C4-2B (cell line): Measurements from ENCODE around the gene TTC12.

Experiments
- ZFX ChIP-seq: fragments of 450-650 bp; IDR thresholded peaks from 2 replicates; pipeline ENCODE4 v1.6.1; 2017
- TF ChIP-seq, protein P1 (sequence below): fragments of 450-650 bp; conservative IDR thresholded peaks from 2 replicates; pipeline ENCODE4 v1.5.1; 2017; ENCODE audit warnings: mild to moderate bottlenecking

DNA sequence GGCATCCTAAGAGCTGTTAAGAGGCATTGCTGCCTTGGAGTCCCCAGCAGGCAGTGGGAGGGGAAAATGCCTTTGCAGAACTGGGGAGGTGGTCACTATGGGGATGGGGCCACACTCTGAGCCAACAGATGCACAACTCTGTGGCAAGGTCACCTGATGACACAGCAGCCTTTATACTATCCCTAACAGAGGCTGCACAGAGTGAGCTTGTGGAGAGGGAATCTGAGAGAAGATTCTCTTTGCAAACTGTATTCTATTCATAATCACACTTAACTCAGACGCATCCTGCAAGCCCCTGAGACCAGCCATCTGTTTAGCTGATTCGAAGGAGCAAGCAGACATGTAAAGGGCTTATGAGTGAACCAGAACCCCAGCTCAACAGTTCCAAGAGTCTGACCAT lies 49.0 kb upstream of the TTC12 start:
- TF ChIP-seq, protein P1, sequence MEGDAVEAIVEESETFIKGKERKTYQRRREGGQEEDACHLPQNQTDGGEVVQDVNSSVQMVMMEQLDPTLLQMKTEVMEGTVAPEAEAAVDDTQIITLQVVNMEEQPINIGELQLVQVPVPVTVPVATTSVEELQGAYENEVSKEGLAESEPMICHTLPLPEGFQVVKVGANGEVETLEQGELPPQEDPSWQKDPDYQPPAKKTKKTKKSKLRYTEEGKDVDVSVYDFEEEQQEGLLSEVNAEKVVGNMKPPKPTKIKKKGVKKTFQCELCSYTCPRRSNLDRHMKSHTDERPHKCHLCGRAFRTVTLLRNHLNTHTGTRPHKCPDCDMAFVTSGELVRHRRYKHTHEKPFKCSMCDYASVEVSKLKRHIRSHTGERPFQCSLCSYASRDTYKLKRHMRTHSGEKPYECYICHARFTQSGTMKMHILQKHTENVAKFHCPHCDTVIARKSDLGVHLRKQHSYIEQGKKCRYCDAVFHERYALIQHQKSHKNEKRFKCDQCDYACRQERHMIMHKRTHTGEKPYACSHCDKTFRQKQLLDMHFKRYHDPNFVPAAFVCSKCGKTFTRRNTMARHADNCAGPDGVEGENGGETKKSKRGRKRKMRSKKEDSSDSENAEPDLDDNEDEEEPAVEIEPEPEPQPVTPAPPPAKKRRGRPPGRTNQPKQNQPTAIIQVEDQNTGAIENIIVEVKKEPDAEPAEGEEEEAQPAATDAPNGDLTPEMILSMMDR = no peak
- no peak for TF ChIP-seq ZFX
